Colonic mucosa (tissue), 4 donors: ENCODE data around the gene SLC7A4. TPM values are rescaled to one million over a fixed set of nuclear protein-coding genes. Genes with fewer than 3 reads are reported as not detected.

Experiments
- DNase-seq: peaks from one replicate; pipeline ENCODE4 v3.0.0-alpha.2; 2020
- H3K27ac ChIP-seq: fragments of 200-600 bp; one replicate; pipeline ENCODE4 v1.8.0; 2021
- H3K27me3 ChIP-seq: fragments of 200-600 bp; one replicate; pipeline ENCODE4 v1.8.0; 2021
- H3K36me3 ChIP-seq: fragments of 200-600 bp; one replicate; pipeline ENCODE4 v1.8.0; 2021
- H3K4me1 ChIP-seq: fragments of 200-600 bp; one replicate; pipeline ENCODE4 v1.8.0; 2021; ENCODE audit warnings: mild to moderate bottlenecking
- H3K4me3 ChIP-seq: fragments of 200-600 bp; one replicate; pipeline ENCODE4 v1.8.0; 2021
- H3K9ac ChIP-seq, 2 donors: one replicate each; pipeline ENCODE4 v1.7.0; 2013; ENCODE audit warnings: control low read depth in 2 of 2, low read depth in 2 of 2, low read length in 2 of 2
- H3K9me3 ChIP-seq: fragments of 200-600 bp; one replicate; pipeline ENCODE4 v1.8.0; 2021
- CTCF ChIP-seq: fragments of 200-600 bp; IDR thresholded peaks from one replicate; pipeline ENCODE4 v1.8.0; 2022; ENCODE audit warnings: antibody characterized with exemption, mild to moderate bottlenecking
- intact Hi-C: fragments of 100-400 bp; cut with DNase I; formaldehyde crosslinking; loops from one replicate; pipeline ENCODE4 v1.14.1; 2022
- total RNA-seq, 2 donors: library from RNA; stranded (reverse); fragmentation: NEBNext Ultra II Directional in 1 of 2; extraction: Animal tissue kit (Norgen Biotek cat#: 25700) in 1 of 2; gene quantifications; one replicate each; pipeline ENCODE4 v1.2.1, GENCODE V29; 2021
- donor health status: healthy.
- donor health status: DM: no; HTN: no; CAD: no.
- donor health status: DM: no; HTN: no; CAD: no.

Gene SLC7A4
- total RNA-seq, 2 donors from 2014 or later, result 3.3 to 3.9 TPM

DNA sequence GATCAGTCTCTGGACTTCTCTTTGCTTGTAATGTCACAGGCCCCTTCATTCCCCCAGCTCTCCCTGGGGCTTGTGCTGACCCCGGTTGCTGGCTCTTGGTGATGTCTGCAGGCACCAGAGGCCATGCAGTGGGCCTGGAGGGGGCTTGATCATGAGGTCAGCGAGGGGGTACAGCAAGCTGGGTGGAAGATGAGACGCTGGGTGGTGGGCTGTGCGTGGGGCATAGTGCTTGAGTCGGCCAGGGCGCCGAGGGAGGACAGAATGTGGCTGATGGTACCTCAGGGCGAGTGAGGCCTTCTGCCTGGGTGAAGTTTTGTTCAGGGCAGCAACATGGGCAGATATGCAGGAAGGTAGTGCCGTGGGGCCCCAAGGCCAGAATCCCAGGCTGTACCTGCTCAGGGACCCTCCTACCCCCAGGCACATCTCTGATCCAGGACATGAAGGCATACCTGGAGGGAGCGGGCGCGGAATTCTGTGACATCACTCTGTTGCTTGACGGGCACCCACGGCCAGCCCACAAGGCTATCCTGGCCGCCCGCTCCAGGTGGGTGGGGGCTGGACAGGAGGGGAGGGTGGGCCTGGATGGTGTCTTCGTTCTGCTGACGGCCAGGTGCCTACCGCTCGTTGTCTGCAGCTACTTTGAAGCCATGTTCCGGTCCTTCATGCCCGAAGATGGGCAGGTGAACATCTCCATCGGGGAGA lies 36.9 kb downstream of the SLC7A4 start:
- intact Hi-C loops, result no loop called here
- no peaks in the 10 kb centered on the region for H3K27me3 ChIP-seq
- no peak overlapping the region for H3K9ac ChIP-seq
- no peaks in the 10 kb centered on the region for H3K9me3 ChIP-seq
- no peak for TF ChIP-seq CTCF
- peaks cover 12% of the 10 kb centered on the region for H3K36me3 ChIP-seq
- no peak overlapping the region for H3K4me3 ChIP-seq
- H3K27ac ChIP-seq, result no peak overlapping the region
- H3K4me1 ChIP-seq, result peaks cover 5% of the 10 kb centered on the region
- DNase-seq, result no peak

DNA sequence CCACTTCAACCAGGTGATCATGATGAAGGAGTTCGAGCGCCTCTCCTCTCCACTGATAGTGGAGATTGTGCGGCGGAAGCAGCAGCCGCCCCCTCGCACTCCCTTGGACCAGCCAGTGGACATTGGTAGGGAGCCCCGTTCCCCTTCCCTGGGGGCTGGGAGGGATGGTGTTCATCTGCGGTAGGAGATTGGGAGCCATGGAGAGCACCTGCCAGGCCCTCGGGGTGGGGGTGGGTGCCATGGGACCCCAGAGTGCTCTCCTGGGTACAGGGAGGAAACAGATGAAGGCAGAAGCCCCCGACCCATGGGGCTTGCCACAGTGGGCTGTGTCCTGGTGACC lies 37.5 kb downstream of the SLC7A4 start:
- H3K9ac ChIP-seq, result no peak overlapping the region
- intact Hi-C loops, result no loop called here
- DNase-seq, result no peak
- H3K4me3 ChIP-seq, result no peak overlapping the region
- H3K27me3 ChIP-seq, result no peaks in the 10 kb centered on the region
- no peak overlapping the region for H3K27ac ChIP-seq
- no peak for TF ChIP-seq CTCF
- H3K36me3 ChIP-seq, result peaks cover 6% of the 10 kb centered on the region
- H3K9me3 ChIP-seq, result no peaks in the 10 kb centered on the region
- H3K4me1 ChIP-seq, result no peaks in the 10 kb centered on the region

- Histone ChIP-seq H3K36me3 (peaks cover under 1% of the 10 kb centered on the region), H3K27ac (no peak overlapping the region), H3K9ac (no peak overlapping the region), H3K4me1 (no peaks in the 10 kb centered on the region), H3K27me3 (no peaks in the 10 kb centered on the region), H3K4me3 (no peak overlapping the region), H3K9me3 (no peaks in the 10 kb centered on the region)
- TF ChIP-seq CTCF, result no peak
- DNase-seq, result no peak
- intact Hi-C loops, result no loop called here
Measured at GRCh38 chr22:20994128-20994901, 38.0 kb downstream of the SLC7A4 start.

GRCh38 chr22:20993304-20994127 lies 38.8 kb downstream of the SLC7A4 start:
- H3K4me1 ChIP-seq, result no peaks in the 10 kb centered on the region
- H3K9me3 ChIP-seq, result no peaks in the 10 kb centered on the region
- no peak for TF ChIP-seq CTCF
- H3K9ac ChIP-seq, result no peak overlapping the region
- no peaks in the 10 kb centered on the region for H3K36me3 ChIP-seq
- H3K4me3 ChIP-seq, result no peak overlapping the region
- DNase-seq, result no peak
- H3K27ac ChIP-seq, result no peak overlapping the region
- intact Hi-C loops, result no loop called here
- no peaks in the 10 kb centered on the region for H3K27me3 ChIP-seq

DNA sequence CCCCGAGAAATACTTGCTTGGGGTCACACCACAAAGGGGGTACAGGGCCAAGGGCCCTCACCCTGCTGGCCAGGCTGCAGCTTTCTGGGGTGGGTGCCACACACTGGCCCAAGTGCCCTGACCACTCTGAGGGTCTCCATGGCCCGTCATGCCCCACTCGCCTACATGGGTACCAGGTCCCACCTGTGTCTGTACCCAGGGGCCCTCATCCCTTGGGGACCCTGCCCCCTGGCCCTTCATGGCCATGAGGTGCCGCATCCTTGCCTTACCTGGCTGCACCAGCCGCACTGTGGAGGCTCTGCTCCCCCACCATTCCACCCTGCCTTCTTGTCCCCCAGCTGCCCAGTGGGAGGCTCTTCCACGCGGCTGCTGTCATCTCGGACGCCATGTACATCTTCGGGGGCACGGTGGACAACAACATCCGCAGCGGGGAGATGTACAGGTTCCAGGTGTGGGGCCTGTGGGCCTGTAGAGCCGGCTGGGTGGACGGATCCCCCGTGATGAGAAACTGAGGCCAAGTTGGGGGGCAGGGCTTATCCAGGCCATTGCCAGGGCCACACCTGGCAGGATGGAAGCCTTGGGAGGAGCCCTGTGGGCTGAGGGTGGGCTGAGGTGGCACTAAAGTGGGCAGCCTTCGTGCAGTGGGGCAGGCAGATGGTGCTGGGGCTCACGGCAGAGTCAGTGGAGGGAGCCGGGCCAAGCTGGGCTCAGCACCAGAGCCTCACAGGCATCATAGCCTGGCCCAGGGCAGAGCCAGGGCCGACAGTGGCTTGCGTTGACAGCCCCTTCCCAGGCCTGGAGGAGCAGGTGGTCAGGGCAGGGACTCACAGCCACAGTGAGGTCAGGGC lies 39.7 kb downstream of the SLC7A4 start:
- no peak overlapping the region for H3K4me3 ChIP-seq
- intact Hi-C loops, result no loop called here
- H3K9me3 ChIP-seq, result no peaks in the 10 kb centered on the region
- H3K27ac ChIP-seq, result no peak overlapping the region
- H3K4me1 ChIP-seq, result no peaks in the 10 kb centered on the region
- H3K27me3 ChIP-seq, result no peaks in the 10 kb centered on the region
- no peaks in the 10 kb centered on the region for H3K36me3 ChIP-seq
- TF ChIP-seq CTCF, result no peak
- no peak for DNase-seq
- H3K9ac ChIP-seq, result no peak overlapping the region
